PC-9 (cell line): ENCODE data around the gene IQCK.

Experiments used
- EZH2 ChIP-seq: fragments of 200-600 bp; sonication (generic); IDR thresholded peaks from 2 replicates; pipeline ENCODE4 v1.8.0; 2017; ENCODE audit warnings: antibody characterized with exemption, low read depth
- TF ChIP-seq, protein P1 (sequence below): fragments of 200-600 bp; sonication (generic); conservative IDR thresholded peaks from 2 replicates; pipeline ENCODE4 v1.6.1; 2017; ENCODE audit warnings: mixed run types, antibody characterized with exemption, mild to moderate bottlenecking, moderate library complexity

DNA sequence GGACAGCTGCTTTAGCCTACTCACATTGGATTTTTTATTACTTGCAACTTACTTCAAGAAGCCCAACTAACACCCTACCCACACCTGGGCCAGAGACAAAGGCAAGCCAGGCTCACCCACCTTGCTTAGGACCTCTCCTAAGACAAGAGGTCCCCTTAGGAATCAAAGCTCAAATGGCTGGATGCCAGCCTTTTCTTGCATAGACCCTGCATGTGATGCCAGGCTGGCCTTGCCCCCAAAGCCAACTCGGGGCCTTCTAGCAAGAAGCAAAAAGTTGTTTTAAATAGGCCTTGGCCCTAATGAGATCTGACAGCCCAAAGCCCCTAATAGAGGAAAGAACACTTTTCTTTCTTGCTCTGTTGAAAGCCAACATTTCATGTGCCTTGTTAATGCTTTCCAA lies 145.9 kb downstream of the IQCK start:
- TF ChIP-seq, protein P1, sequence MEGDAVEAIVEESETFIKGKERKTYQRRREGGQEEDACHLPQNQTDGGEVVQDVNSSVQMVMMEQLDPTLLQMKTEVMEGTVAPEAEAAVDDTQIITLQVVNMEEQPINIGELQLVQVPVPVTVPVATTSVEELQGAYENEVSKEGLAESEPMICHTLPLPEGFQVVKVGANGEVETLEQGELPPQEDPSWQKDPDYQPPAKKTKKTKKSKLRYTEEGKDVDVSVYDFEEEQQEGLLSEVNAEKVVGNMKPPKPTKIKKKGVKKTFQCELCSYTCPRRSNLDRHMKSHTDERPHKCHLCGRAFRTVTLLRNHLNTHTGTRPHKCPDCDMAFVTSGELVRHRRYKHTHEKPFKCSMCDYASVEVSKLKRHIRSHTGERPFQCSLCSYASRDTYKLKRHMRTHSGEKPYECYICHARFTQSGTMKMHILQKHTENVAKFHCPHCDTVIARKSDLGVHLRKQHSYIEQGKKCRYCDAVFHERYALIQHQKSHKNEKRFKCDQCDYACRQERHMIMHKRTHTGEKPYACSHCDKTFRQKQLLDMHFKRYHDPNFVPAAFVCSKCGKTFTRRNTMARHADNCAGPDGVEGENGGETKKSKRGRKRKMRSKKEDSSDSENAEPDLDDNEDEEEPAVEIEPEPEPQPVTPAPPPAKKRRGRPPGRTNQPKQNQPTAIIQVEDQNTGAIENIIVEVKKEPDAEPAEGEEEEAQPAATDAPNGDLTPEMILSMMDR, result no peak
- no peak for TF ChIP-seq EZH2
